ENCODE data around the gene SDK1.

SDK1 gene

DNA sequence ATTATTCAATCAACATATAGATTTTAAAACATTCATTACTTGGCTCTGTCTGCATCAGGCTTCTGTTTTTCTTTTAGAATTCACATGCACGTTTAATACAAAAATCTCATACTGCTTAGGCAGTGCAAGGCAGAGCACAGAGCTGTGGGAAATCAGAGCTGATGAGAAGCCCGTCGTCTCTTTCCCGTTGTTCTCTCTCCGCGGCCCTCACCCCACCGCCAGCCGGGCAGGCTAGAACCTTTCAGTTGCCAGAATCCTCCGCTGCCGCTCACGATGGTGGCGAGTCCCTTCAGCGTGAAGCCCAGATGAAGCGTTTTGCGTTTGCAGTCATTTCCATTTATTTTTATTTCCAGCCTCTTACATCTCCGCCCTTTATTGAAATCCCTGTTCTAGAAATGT is 648.2 kb downstream of the SDK1 start:
- no peak overlapping the region for H3K27ac Mint-ChIP-seq
- H3K9me3 Mint-ChIP-seq: no peaks in the 10 kb centered on the region
- no peak overlapping the region for H3K4me3 Mint-ChIP-seq
- no peaks in the 10 kb centered on the region for H3K36me3 Mint-ChIP-seq (ENCODE audit: low read depth)
- no peaks in the 10 kb centered on the region for H3K4me1 Mint-ChIP-seq (ENCODE audit: low read depth)
- peaks cover 8% of the 10 kb centered on the region for H3K27me3 Mint-ChIP-seq

DNA sequence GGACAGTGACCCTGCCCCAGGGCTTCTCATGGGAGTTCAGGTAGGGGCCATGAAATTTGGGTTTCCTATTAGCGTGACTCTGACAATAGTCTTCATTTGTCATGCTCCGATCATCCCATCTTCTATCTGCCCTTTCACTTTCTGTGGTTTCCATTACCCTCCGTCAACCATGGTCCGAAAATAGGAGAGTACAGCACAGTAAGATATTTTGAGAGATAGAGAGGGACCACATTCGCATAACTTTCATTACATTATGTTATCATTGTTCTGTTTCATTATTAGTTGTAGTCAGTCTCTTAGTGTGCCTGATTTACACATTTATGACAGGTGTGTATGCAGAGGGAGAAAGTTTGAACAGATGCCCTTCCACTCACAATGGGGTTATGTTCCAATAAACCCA is 649.2 kb downstream of the SDK1 start:
- no peaks in the 10 kb centered on the region for H3K4me1 Mint-ChIP-seq (ENCODE audit: low read depth)
- H3K9me3 Mint-ChIP-seq: no peaks in the 10 kb centered on the region
- no peaks in the 10 kb centered on the region for H3K36me3 Mint-ChIP-seq (ENCODE audit: low read depth)
- H3K27me3 Mint-ChIP-seq: peaks cover 4% of the 10 kb centered on the region
- H3K4me3 Mint-ChIP-seq: no peak overlapping the region
- no peak overlapping the region for H3K27ac Mint-ChIP-seq

DNA sequence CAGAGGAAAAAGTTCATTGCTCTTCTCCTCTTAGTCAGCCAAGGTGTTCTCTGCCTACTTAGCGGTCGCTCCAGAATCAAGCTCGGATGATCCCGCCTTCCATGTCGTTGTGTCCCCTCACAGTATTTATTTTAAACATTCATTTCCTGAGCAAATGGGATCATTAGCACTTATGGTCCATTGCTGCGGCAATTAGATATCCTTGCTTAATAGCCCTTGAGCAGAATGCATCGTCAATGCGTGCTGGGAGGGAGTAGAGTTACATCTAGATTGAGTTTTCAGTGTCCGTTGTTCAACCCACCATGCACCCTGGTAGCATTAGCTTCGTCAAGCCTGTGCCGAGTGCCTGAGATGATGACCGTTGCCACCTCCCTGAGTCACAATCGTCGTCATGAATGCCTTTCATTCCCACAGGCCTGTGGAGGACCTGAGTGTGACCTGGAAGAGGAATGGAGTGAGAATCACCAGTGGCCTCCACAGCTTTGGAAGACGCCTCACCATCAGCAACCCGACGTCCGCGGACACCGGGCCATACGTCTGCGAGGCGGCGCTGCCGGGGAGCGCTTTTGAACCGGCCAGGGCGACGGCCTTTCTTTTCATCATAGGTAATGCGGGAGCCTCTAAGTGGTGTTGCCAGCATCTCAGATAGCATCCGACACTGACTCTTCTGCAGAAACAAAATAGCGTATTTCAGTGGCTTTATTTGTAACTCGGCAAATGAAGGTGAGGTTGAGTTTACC is 650.4 kb downstream of the SDK1 start:
- peaks cover 3% of the 10 kb centered on the region for H3K27me3 Mint-ChIP-seq
- H3K4me3 Mint-ChIP-seq: no peak overlapping the region
- H3K4me1 Mint-ChIP-seq (ENCODE audit: low read depth): peaks cover 5% of the 10 kb centered on the region
- H3K27ac Mint-ChIP-seq: no peak overlapping the region
- H3K9me3 Mint-ChIP-seq: no peaks in the 10 kb centered on the region
- no peaks in the 10 kb centered on the region for H3K36me3 Mint-ChIP-seq (ENCODE audit: low read depth)

DNA sequence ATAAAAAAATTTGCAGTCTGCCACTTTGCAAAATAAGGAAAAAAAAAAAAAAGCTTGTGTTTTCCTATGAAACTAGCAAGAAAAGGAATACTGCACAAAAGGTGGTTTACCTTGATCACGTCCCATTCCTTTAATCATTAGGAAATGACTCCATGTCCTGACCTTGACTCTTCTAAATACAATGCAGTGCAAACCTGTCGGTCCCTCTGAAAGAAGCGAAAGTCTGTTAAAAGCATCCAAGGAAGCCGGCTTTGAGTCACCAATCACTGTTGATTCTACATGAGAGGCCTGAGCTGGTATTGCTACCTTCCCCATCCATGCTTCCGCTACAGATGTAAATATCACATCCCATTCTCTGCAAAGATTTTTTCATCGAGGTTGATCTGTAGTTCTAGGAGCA is 652.1 kb downstream of the SDK1 start:
- Mint-ChIP-seq H3K27ac (no peak overlapping the region), H3K9me3 (no peaks in the 10 kb centered on the region)

DNA sequence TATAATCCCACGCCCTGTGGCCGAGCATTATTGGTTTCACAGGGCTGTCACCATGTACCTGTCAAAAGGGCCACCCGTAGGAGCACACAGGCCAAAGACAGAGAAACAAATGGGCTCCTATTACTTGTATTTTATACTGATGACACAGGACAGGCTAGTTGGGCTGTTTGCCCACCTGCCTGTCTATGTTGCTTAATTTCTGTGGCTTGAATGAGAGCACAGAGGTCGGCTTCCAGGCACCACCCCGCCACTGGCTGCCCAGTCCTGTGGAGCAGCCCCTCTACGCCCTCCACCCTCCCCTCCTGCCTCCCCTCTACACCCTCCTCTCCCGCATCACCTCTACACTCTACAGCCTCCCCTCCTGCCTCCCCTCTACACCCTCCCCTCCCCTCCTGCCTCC is 652.9 kb downstream of the SDK1 start:
- Mint-ChIP-seq H3K27ac (no peak overlapping the region), H3K9me3 (no peaks in the 10 kb centered on the region), H3K4me1 (ENCODE audit: low read depth) (peaks cover 5% of the 10 kb centered on the region), H3K4me3 (no peak overlapping the region), H3K27me3 (peaks cover 3% of the 10 kb centered on the region), H3K36me3 (ENCODE audit: low read depth) (no peaks in the 10 kb centered on the region)

More for the DNA sequence above, 652.1 kb downstream of the SDK1 start:
- H3K4me3 Mint-ChIP-seq: no peak overlapping the region
- peaks cover 5% of the 10 kb centered on the region for H3K4me1 Mint-ChIP-seq (ENCODE audit: low read depth)
- peaks cover 3% of the 10 kb centered on the region for H3K27me3 Mint-ChIP-seq
- H3K36me3 Mint-ChIP-seq (ENCODE audit: low read depth): no peaks in the 10 kb centered on the region

DNA sequence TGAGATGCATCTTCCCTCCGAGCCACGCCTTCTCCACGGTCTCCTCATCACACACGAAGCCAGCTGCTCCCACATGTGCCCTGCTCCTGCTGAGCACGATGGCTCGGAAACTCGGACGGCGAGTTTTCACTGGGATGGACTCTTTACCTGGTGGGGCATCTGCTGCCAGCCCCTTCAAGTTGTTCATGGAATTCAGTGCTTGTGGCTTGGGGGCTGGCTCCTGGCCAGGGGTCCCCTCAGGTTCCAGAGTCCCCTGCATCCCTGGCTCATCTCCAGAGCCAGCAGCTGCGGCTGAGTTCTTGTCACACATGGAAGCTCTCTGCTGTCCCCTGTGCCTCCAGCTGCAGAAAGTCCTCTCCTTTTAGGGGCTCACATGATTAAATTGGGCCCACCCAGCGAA is 654.0 kb downstream of the SDK1 start:
- Mint-ChIP-seq H3K4me1 (ENCODE audit: low read depth) (peaks cover 5% of the 10 kb centered on the region), H3K27ac (no peak overlapping the region), H3K27me3 (peaks cover 3% of the 10 kb centered on the region)

DNA sequence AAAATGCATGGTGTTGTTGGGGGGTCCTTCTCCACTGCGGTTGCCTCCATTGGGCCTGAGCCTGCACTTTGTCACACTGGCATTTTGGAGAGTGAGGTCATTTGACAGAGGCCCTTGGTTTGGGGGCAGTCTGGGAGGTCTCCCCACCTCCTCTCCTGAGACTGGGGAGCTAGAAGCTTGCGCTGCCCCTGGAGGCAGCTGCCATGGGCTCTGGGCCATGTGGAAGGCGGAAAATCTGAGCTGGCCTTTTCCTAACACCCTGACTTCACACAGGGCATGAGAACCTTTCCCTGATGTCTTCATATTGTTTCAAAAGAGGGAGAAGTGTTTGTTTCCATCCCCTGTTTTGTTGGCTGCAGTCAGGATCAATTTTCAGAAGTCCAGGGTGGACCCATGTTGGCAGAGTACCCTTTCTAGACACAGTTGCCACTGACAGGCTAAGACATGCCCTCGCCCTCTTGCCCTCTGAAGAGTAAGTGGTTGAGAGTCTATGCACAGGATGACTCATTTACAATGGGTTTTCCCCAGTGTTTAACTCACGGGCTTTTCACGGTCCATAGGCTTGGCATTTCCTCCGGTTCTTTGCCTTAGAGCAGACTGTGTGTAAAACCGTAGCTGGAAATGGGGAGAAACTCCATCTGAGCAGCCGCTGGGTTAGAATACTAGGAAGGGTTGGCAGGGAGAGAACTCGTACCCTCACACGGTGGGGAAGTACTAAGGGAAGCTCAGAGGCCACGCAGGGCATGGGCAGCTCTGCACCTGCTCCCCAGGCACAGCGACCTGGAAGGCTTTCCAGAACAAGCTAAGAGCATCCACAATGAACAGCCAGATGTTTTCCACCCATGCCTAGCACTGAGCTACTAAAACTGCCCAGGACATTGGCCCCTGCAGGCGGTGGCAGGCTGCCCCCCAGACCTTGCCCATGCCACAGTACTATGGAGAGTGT is 655.0 kb downstream of the SDK1 start:
- Mint-ChIP-seq H3K9me3 (no peaks in the 10 kb centered on the region), H3K36me3 (ENCODE audit: low read depth) (no peaks in the 10 kb centered on the region), H3K4me1 (ENCODE audit: low read depth) (peaks cover 5% of the 10 kb centered on the region), H3K27me3 (no peaks in the 10 kb centered on the region), H3K4me3 (no peak overlapping the region), H3K27ac (peak overlapping the region; percentile 52)

More for the DNA sequence above, 654.0 kb downstream of the SDK1 start:
- no peak overlapping the region for H3K4me3 Mint-ChIP-seq
- no peaks in the 10 kb centered on the region for H3K36me3 Mint-ChIP-seq (ENCODE audit: low read depth)
- H3K9me3 Mint-ChIP-seq: no peaks in the 10 kb centered on the region

DNA sequence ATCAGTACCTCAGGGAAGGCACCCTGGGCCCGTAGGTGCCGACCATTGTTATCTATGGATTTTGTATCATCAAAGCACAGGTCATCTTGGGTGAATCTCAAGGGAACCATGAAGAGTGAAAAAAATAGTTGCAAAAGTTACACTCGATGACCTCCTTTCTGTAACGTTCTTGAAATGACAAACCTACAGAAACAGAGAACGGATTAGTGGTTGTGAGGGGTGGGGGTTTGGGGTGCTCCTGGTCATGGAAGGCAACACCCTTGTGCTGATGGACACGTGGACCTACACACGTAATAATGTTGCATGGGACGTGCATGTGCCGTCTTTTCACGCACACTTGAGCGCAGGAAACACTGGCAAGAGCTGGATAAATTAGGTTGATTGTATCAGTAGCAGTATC is 655.9 kb downstream of the SDK1 start:
- no peak overlapping the region for H3K4me3 Mint-ChIP-seq
- H3K4me1 Mint-ChIP-seq (ENCODE audit: low read depth): peaks cover 5% of the 10 kb centered on the region
- no peak overlapping the region for H3K27ac Mint-ChIP-seq
- H3K9me3 Mint-ChIP-seq: no peaks in the 10 kb centered on the region
- no peaks in the 10 kb centered on the region for H3K36me3 Mint-ChIP-seq (ENCODE audit: low read depth)
- no peaks in the 10 kb centered on the region for H3K27me3 Mint-ChIP-seq

DNA sequence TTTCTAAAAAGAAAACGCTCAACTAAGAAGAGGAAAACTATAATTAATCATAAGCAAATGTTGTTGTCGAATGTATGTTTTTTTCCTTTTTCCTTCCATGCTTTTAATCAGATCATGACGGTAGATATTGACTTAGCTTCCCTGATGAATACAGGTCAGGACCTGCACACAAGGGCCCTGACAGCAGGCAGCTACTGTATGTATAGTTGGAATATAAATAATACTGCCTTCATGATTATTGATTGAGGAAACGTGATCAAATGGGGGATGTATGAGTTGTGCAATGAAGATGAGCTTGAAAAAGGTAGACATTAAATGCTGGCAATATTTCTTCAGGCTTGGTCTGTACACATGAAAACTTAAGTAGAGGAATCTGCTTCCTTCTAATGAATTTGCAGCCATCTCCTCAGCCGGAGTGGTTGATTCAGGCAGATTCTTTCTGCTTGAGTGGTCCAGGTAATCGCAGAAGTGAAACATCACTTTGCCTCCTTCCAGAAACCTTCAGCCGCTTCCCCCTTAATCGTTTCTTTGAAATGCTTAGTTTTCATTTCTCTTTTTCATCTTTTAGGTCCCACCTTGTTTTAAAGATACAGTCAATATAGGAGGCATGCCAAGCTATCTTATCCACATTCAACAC is 656.5 kb downstream of the SDK1 start:
- no peak overlapping the region for H3K4me3 Mint-ChIP-seq
- no peaks in the 10 kb centered on the region for H3K27me3 Mint-ChIP-seq
- no peaks in the 10 kb centered on the region for H3K36me3 Mint-ChIP-seq (ENCODE audit: low read depth)
- H3K9me3 Mint-ChIP-seq: no peaks in the 10 kb centered on the region
- H3K4me1 Mint-ChIP-seq (ENCODE audit: low read depth): peaks cover 5% of the 10 kb centered on the region
- H3K27ac Mint-ChIP-seq: no peak overlapping the region

DNA sequence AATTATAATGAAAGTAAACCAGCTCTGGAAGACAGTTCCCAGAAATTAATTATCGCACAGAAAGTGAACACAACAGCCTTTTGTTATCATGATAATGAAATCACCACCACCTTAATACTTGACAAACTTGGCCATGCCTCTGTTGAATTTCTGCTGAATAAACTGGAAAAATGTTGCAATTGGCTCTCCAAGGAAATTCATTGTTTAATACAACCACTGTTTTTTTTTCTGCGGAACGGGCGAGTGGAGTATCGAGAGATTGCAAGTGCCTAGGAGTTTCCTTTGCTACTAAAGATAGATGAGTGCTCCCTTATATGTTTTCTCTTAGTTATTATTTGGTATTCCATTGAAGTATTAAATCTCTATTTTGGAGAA is 657.0 kb downstream of the SDK1 start:
- Mint-ChIP-seq H3K9me3 (no peaks in the 10 kb centered on the region), H3K27me3 (no peaks in the 10 kb centered on the region), H3K4me3 (no peak overlapping the region), H3K36me3 (ENCODE audit: low read depth) (no peaks in the 10 kb centered on the region), H3K27ac (no peak overlapping the region), H3K4me1 (ENCODE audit: low read depth) (peaks cover 5% of the 10 kb centered on the region)

DNA sequence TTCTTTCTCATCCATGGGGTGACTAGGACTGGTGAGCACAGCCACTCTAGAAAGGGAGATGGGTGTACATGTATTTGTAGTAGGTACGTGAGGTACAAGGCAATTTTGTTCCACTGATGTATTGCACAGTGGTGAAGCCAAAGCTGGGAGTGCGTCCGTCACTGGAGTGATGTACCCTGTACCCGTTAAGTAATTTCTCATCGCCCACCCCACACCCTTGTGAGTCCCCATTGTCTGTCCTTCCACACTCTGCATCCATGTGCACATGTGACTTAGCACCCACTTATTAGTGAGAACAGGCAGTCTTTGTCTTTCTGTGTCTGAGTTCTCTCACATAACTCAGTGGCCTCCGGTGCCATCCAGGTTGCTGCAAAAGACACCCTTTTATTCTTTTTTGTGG is 658.3 kb downstream of the SDK1 start:
- Mint-ChIP-seq H3K36me3 (ENCODE audit: low read depth) (no peaks in the 10 kb centered on the region), H3K9me3 (no peaks in the 10 kb centered on the region), H3K4me1 (ENCODE audit: low read depth) (peaks cover 5% of the 10 kb centered on the region), H3K27ac (no peak overlapping the region), H3K27me3 (no peaks in the 10 kb centered on the region), H3K4me3 (no peak overlapping the region)

DNA sequence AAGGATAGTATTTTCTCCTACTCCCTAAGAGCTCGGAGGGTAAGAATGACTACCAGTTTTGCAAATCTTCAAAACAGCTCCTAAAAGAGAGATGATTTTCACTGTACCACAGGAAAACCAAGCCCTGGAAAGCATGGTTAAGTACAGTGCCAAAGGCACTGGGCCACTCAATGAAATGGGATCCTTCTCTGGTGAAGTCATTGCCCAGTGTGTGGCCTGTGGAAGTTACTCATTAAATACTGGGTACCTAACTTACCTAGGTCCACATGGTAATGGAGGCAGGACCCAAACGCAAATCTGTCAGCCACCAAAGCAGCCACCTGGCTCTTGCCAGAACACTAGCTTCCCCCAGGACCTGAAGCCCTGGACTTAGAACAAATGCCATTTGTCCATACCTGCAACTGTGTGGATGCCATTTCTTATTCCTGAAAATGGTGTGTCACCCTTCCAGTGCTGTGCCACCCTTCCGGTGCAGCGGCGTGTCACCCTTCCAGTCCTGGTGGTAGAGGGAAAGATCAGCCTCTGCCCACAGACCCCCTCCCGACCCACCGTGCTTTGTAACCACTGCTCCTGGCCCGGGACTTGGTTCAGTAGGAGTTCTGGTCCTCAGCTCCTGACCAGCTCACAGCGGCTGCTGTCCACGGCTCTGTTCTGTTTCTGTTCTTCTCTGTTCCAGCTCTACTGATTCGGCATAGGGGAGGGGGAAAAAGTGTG is 659.2 kb downstream of the SDK1 start:
- H3K4me1 Mint-ChIP-seq (ENCODE audit: low read depth): peaks cover 5% of the 10 kb centered on the region
- H3K27me3 Mint-ChIP-seq: no peaks in the 10 kb centered on the region
- H3K36me3 Mint-ChIP-seq (ENCODE audit: low read depth): no peaks in the 10 kb centered on the region
- H3K4me3 Mint-ChIP-seq: no peak overlapping the region
- H3K27ac Mint-ChIP-seq: no peak overlapping the region
- no peaks in the 10 kb centered on the region for H3K9me3 Mint-ChIP-seq

DNA sequence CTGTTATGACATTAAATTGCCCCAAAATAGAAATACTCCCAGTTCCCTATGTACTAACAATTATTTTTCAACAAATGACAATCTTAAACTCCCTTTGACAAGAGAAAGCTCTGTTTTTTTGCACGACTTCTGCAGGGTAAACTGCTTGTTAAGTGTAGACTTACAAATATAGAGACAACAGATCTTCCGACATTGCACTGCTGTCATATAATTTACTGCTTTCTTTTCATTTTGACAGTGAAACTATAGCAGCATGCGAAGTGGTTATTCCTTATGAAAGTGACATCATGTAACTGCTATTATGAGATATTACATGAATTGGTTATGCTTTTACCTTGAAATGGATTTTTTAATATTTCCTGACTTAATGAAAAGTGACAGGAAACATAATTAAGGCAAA is 659.9 kb downstream of the SDK1 start:
- Mint-ChIP-seq H3K4me1 (ENCODE audit: low read depth) (peaks cover 3% of the 10 kb centered on the region), H3K36me3 (ENCODE audit: low read depth) (no peaks in the 10 kb centered on the region), H3K27ac (no peak overlapping the region)

DNA sequence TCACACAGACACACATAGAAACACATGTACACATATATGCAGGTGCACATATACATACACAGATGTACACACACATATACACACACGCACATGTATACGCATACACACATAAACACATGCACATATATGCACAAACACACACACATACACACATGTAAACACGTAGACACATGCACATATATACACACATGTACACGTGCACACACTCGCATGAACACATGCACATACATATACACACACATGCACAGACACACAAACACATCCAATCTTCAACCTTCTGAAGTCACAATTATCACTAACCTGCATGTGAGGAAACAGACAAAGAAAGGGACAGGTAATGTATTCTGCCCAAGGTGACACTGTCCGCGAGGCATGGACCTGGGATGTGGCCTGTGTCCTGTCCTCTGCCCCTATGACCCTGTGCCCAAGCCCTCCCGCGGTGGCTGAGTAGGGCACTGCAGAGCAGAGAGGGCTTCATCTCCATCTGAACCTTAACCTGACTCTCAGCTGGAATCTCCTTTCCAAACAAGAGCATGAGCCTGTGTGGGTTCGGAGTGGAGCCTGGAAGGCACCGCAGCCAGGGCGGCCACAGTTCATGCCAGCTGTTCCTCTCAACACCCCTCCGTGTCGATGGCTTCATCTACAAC is 660.9 kb downstream of the SDK1 start:
- Mint-ChIP-seq H3K9me3 (no peaks in the 10 kb centered on the region), H3K27ac (no peak overlapping the region), H3K27me3 (no peaks in the 10 kb centered on the region)

More for the DNA sequence above, 659.9 kb downstream of the SDK1 start:
- H3K9me3 Mint-ChIP-seq: no peaks in the 10 kb centered on the region
- no peaks in the 10 kb centered on the region for H3K27me3 Mint-ChIP-seq
- H3K4me3 Mint-ChIP-seq: no peak overlapping the region

More for the DNA sequence above, 660.9 kb downstream of the SDK1 start:
- no peak overlapping the region for H3K4me3 Mint-ChIP-seq
- no peaks in the 10 kb centered on the region for H3K36me3 Mint-ChIP-seq (ENCODE audit: low read depth)
- no peaks in the 10 kb centered on the region for H3K4me1 Mint-ChIP-seq (ENCODE audit: low read depth)
